ENCODE results near the gene SPHK2.

Gene SPHK2

DNA sequence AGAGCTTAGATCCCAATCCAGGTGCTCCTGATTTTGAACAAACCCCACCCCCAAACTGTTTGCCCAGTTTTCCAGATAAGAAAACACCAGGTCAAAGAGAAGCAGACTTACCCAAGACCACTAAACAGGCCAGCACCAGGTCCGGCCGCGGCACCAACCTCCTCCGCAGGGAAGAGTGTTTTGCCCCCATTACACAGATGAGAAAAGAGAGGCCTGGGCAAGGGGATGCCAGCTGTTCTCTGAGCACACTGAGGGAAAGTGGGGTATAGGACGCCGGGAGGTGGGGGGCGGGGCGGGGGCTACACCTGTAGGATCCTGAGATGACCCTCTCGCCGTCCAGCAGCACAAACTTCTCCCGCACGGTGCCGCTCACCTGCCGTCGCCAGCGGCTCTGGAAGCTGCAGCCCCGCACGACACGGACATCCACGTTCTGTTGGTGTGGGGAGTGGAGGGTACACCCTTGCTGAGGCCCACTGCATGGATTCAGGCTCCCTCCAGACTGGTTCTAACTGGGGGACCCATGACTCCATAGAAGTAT, 9.7 kb upstream of the SPHK2 start:
- H3K36me3 ChIP-seq (ENCODE audit: low read depth) = no peaks in the 10 kb centered on the region
- no peaks in the 10 kb centered on the region for H3K9me3 ChIP-seq (ENCODE audit: severe bottlenecking)
- no peak for DNase-seq (ENCODE audit: low spot score)
- H3K4me3 ChIP-seq (ENCODE audit: severe bottlenecking) = no peak overlapping the region
- peaks cover 3% of the 10 kb centered on the region for H3K4me1 ChIP-seq (ENCODE audit: insufficient read depth, poor library complexity, severe bottlenecking)
- no peak overlapping the region for H3K27ac ChIP-seq (ENCODE audit: poor library complexity, severe bottlenecking)
- TF ChIP-seq, protein P1, sequence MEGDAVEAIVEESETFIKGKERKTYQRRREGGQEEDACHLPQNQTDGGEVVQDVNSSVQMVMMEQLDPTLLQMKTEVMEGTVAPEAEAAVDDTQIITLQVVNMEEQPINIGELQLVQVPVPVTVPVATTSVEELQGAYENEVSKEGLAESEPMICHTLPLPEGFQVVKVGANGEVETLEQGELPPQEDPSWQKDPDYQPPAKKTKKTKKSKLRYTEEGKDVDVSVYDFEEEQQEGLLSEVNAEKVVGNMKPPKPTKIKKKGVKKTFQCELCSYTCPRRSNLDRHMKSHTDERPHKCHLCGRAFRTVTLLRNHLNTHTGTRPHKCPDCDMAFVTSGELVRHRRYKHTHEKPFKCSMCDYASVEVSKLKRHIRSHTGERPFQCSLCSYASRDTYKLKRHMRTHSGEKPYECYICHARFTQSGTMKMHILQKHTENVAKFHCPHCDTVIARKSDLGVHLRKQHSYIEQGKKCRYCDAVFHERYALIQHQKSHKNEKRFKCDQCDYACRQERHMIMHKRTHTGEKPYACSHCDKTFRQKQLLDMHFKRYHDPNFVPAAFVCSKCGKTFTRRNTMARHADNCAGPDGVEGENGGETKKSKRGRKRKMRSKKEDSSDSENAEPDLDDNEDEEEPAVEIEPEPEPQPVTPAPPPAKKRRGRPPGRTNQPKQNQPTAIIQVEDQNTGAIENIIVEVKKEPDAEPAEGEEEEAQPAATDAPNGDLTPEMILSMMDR (IDR thresholded peaks at IDR 0.05; ENCODE audit: poor library complexity, severe bottlenecking) = no peak
- ATAC-seq (ENCODE audit: low read depth) = no peak
- H3K27me3 ChIP-seq (ENCODE audit: insufficient read depth, poor library complexity, severe bottlenecking) = no peaks in the 10 kb centered on the region

DNA sequence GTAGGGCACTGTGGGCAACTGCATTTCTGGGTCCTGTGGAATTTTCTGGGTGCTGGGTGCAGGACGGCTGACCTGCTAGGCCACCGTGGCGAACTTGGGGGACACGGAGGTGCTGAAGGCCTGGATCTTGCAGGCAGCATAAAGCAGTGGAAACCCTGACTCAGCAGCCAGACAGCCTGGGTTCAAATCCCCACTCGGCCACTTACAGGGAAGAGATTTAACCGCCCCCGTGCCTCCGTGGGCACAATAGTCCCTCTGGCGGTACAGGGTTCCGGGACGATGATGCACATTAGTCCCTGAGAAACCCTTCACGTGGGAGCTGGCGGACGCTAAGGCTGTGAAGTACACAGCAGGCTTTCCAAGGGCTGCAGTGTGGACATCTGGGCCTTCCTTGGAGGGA, 7.4 kb upstream of the SPHK2 start:
- no peaks in the 10 kb centered on the region for H3K9me3 ChIP-seq (ENCODE audit: severe bottlenecking)
- TF ChIP-seq, protein P1 (IDR thresholded peaks at IDR 0.05; ENCODE audit: poor library complexity, severe bottlenecking) = no peak
- DNase-seq (ENCODE audit: low spot score) (no peak), ATAC-seq (ENCODE audit: low read depth) (no peak)
- peaks cover 15% of the 10 kb centered on the region for H3K4me1 ChIP-seq (ENCODE audit: insufficient read depth, poor library complexity, severe bottlenecking)
- peaks cover 19% of the 10 kb centered on the region for H3K36me3 ChIP-seq (ENCODE audit: low read depth)
- no peaks in the 10 kb centered on the region for H3K27me3 ChIP-seq (ENCODE audit: insufficient read depth, poor library complexity, severe bottlenecking)
- H3K4me3 ChIP-seq (ENCODE audit: severe bottlenecking) = no peak overlapping the region
- no peak overlapping the region for H3K27ac ChIP-seq (ENCODE audit: poor library complexity, severe bottlenecking)

DNA sequence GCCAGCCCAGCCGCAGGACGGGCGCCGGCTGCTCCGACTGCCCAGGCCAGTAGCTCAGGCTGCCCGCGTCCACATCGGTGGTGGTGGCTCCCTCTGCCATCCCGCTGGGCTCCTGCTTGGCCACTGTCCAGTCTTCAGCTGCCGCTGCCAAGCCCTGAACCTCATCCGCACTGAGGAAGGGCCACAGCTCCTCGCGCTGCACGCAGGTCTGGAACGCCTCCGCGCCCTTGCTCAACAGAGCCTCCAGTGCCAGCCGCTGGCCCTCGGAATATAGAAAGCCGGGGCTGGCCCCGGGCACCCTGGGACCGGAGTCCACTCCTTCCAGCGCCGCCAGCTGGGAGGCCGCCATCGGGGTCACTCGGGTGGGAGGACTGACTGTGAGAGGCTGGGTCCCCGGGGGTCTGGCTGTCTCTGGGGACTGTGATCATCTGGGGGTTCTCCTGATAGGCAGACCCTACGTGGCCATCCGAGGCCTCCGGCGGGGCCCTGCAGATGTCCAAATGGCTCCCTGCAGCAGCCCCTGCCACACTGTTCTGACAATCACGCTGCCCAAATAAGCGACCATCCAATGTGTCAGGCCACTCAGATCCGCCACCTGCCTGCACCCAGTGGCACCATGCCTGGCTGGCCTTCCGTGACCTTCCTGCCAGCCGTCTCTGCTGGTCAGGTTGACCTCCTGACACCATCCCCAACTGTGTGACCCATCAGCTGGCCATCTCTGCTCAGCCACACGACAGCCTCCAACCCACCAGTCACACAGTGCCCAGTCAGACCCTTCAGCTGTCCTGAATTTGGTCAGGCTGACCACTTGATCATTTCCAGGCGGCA, 6.1 kb upstream of the SPHK2 start:
- Histone ChIP-seq H3K9me3 (ENCODE audit: severe bottlenecking) (no peaks in the 10 kb centered on the region), H3K36me3 (ENCODE audit: low read depth) (peaks cover 33% of the 10 kb centered on the region), H3K27me3 (ENCODE audit: insufficient read depth, poor library complexity, severe bottlenecking) (no peaks in the 10 kb centered on the region), H3K4me3 (ENCODE audit: severe bottlenecking) (no peak overlapping the region), H3K4me1 (ENCODE audit: insufficient read depth, poor library complexity, severe bottlenecking) (peaks cover 25% of the 10 kb centered on the region), H3K27ac (ENCODE audit: poor library complexity, severe bottlenecking) (peak overlapping the region; percentile 78)
- DNase-seq (ENCODE audit: low spot score) = no peak
- no peak for ATAC-seq (ENCODE audit: low read depth)
- TF ChIP-seq, protein P1 (IDR thresholded peaks at IDR 0.05; ENCODE audit: poor library complexity, severe bottlenecking) = no peak

DNA sequence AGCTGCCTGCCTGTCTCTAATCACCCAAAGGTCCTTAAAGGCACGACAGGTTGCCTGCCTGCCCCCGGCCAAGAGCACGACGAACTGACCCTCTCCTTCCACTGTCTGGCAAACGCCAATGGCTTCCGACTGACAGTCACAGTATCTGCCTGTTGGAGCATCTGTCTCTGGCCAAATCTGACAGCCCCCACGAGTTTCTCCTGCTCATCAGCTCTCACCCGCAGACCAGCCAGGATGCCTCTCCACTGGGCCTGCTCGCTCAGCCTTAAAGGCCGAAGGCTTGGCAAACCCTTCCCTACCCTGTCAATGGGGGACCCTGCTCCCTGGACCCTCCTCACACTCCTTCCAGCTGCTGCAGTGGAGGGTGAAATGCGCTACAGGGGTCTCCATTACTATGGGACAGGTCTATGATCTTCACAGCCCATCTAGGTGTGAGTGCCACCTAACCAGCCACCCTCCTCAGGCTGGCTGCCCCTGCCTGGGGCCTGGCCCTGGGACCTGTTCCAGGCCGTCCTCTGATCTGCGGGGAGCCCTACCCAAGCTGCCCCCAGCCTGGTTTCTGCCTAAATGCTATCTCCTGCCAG, 5.4 kb upstream of the SPHK2 start:
- peak overlapping the region; percentile 78 for H3K27ac ChIP-seq (ENCODE audit: poor library complexity, severe bottlenecking)
- H3K9me3 ChIP-seq (ENCODE audit: severe bottlenecking) = no peaks in the 10 kb centered on the region
- no peak for DNase-seq (ENCODE audit: low spot score)
- H3K36me3 ChIP-seq (ENCODE audit: low read depth) = peaks cover 36% of the 10 kb centered on the region
- peak overlapping the region; percentile 13 for H3K4me3 ChIP-seq (ENCODE audit: severe bottlenecking)
- peaks cover 25% of the 10 kb centered on the region for H3K4me1 ChIP-seq (ENCODE audit: insufficient read depth, poor library complexity, severe bottlenecking)
- TF ChIP-seq, protein P1 (IDR thresholded peaks at IDR 0.05; ENCODE audit: poor library complexity, severe bottlenecking) = no peak
- ATAC-seq (ENCODE audit: low read depth) = peak; percentile 2; the same call in 2 of the 3 replicates
- no peaks in the 10 kb centered on the region for H3K27me3 ChIP-seq (ENCODE audit: insufficient read depth, poor library complexity, severe bottlenecking)
